Hepatocyte (in vitro differentiated cells): ENCODE measurements around the gene OMA1.

Source experiments
- EZH2 ChIP-seq: fragments of 200-600 bp; sonication (generic); IDR thresholded peaks from 2 replicates; pipeline ENCODE4 v1.6.1; 2016; ENCODE audit warnings: antibody characterized with exemption, mild to moderate bottlenecking, borderline replicate concordance
- TF ChIP-seq, protein P1 (sequence below): fragments of 200-600 bp; sonication (generic); IDR thresholded peaks from 2 replicates; pipeline ENCODE4 v1.5.1; 2016; ENCODE audit warnings: antibody characterized with exemption, mild to moderate bottlenecking; ENCODE audit not compliant: poor library complexity

DNA sequence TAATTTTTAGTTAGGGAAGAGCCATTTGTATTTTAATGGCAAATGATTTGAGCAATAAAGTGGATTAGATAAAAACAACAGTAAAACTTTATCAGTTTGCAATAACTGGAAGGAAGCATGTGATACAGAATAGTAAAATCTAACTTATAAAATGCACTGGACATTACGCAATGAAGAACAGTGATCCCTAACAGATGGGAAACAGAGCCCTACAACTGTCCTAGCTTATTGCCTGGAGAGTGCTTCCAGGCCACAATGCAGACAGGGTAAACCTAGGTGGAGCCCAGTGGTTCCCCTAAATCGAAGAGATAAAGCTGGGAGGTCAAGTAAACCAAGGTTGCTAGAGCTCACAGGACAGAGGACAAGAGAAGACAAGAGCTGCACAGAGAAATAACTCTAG is 7.0 kb downstream of the OMA1 start:
- TF ChIP-seq, protein P1, sequence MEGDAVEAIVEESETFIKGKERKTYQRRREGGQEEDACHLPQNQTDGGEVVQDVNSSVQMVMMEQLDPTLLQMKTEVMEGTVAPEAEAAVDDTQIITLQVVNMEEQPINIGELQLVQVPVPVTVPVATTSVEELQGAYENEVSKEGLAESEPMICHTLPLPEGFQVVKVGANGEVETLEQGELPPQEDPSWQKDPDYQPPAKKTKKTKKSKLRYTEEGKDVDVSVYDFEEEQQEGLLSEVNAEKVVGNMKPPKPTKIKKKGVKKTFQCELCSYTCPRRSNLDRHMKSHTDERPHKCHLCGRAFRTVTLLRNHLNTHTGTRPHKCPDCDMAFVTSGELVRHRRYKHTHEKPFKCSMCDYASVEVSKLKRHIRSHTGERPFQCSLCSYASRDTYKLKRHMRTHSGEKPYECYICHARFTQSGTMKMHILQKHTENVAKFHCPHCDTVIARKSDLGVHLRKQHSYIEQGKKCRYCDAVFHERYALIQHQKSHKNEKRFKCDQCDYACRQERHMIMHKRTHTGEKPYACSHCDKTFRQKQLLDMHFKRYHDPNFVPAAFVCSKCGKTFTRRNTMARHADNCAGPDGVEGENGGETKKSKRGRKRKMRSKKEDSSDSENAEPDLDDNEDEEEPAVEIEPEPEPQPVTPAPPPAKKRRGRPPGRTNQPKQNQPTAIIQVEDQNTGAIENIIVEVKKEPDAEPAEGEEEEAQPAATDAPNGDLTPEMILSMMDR: no peak
- no peak for TF ChIP-seq EZH2
